Tibial nerve (tissue), 4 donors: ENCODE results near the gene CYP4F8.

Experiments used
- CTCF ChIP-seq, 5 experiments: fragments of 200-600 bp in 3 of 5; fragments of 450-650 bp in 2 of 5; sonication (generic) in 3 of 5; IDR thresholded peaks; one replicate each; pipeline ENCODE4 v1.5.1; 2016 to 2019; ENCODE audit warnings: antibody characterized with exemption in 5 of 5, mild to moderate bottlenecking in 3 of 5, moderate library complexity in 2 of 5
- EP300 ChIP-seq, 2 donors: sonication (generic); formaldehyde crosslinking; IDR thresholded peaks; one replicate each; pipeline ENCODE4 v1.6.1; 2017; ENCODE audit warnings: antibody characterized with exemption in 2 of 2, mild to moderate bottlenecking in 1 of 2
- POLR2A ChIP-seq, 2 donors: fragments of 450-650 bp; IDR thresholded peaks; one replicate each; pipeline ENCODE4 v1.6.1; 2017; ENCODE audit warnings: antibody characterized with exemption in 2 of 2, mild to moderate bottlenecking in 2 of 2, moderate library complexity in 2 of 2

- no peak for TF ChIP-seq CTCF (IDR thresholded peaks at IDR 0.05)
- no peak for TF ChIP-seq EP300 (IDR thresholded peaks at IDR 0.05)
- TF ChIP-seq POLR2A (IDR thresholded peaks at IDR 0.05): no peak
Measured at GRCh38 chr19:15588265-15588664, 26.8 kb upstream of the CYP4F8 start.
